Trophoblast cell (in vitro differentiated cells and primary cell): ENCODE data around the gene PDCD2L.

Source experiments
- DNase-seq, 2 donors: peaks; one replicate each; pipeline ENCODE4 v3.0.0-alpha.2; 2016
- H2AFZ ChIP-seq: 2 replicates; pipeline ENCODE4 v1.6.1; 2013; ENCODE audit warnings: low read length, moderate library complexity, mild to moderate bottlenecking; ENCODE audit not compliant: insufficient read depth, poor library complexity
- H2AK5ac ChIP-seq: 2 replicates; pipeline ENCODE4 v1.6.1; 2013; ENCODE audit warnings: mild to moderate bottlenecking, low read length
- H2BK120ac ChIP-seq: 2 replicates; pipeline ENCODE4 v1.6.1; 2013; ENCODE audit warnings: low read length, mild to moderate bottlenecking, moderate library complexity; ENCODE audit not compliant: insufficient read depth, poor library complexity
- H2BK12ac ChIP-seq: 2 replicates; pipeline ENCODE4 v1.6.1; 2013; ENCODE audit warnings: mild to moderate bottlenecking, low read length, moderate library complexity
- H2BK5ac ChIP-seq: 2 replicates; pipeline ENCODE4 v1.6.1; 2013; ENCODE audit warnings: low read length, low read depth, moderate library complexity, mild to moderate bottlenecking; ENCODE audit not compliant: poor library complexity
- H3K14ac ChIP-seq: 2 replicates; pipeline ENCODE4 v1.6.1; 2013; ENCODE audit warnings: mild to moderate bottlenecking, low read length
- H3K18ac ChIP-seq: 2 replicates; pipeline ENCODE4 v1.6.1; 2013; ENCODE audit warnings: mild to moderate bottlenecking, low read length
- H3K23ac ChIP-seq: 2 replicates; pipeline ENCODE4 v1.6.1; 2013; ENCODE audit warnings: low read length
- H3K27ac ChIP-seq: 2 replicates; pipeline ENCODE4 v1.5.1; 2013; ENCODE audit warnings: low read depth, mild to moderate bottlenecking, inconsistent platforms, low read length, moderate library complexity
- H3K27me3 ChIP-seq: 2 replicates; pipeline ENCODE4 v1.6.1; 2013; ENCODE audit warnings: inconsistent platforms, mild to moderate bottlenecking, low read length, moderate library complexity; ENCODE audit not compliant: insufficient read depth
- H3K36me3 ChIP-seq, 2 experiments: 1 replicate in 1 of 2; 2 replicates in 1 of 2; pipeline ENCODE4 v1.6.1; 2013; ENCODE audit warnings: low read length in 2 of 2, mild to moderate bottlenecking in 2 of 2, moderate library complexity in 1 of 2; ENCODE audit not compliant: insufficient read depth in 2 of 2, control insufficient read depth in 1 of 2
- H3K4ac ChIP-seq: 2 replicates; pipeline ENCODE4 v1.6.1; 2013; ENCODE audit warnings: low read depth, mild to moderate bottlenecking, low read length, moderate library complexity
- H3K4me1 ChIP-seq, 2 experiments: 1 replicate in 1 of 2; 2 replicates in 1 of 2; pipeline ENCODE4 v1.6.1; 2013; ENCODE audit warnings: low read length in 2 of 2, mild to moderate bottlenecking in 2 of 2, moderate library complexity in 1 of 2; ENCODE audit not compliant: insufficient read depth in 2 of 2, control insufficient read depth in 1 of 2
- H3K4me2 ChIP-seq: 2 replicates; pipeline ENCODE4 v1.6.1; 2013; ENCODE audit warnings: inconsistent platforms, mild to moderate bottlenecking, low read length, moderate library complexity
- H3K4me3 ChIP-seq: 2 replicates; pipeline ENCODE4 v1.5.1; 2013; ENCODE audit warnings: mild to moderate bottlenecking, low read depth, low read length, inconsistent platforms
- H3K79me1 ChIP-seq: one replicate; pipeline ENCODE4 v1.6.1; 2013; ENCODE audit warnings: low read length
- H3K79me2 ChIP-seq: 2 replicates; pipeline ENCODE4 v1.6.1; 2013; ENCODE audit warnings: low read length, mild to moderate bottlenecking; ENCODE audit not compliant: control insufficient read depth, insufficient read depth, poor library complexity
- H3K9ac ChIP-seq: 2 replicates; pipeline ENCODE4 v1.6.1; 2013; ENCODE audit warnings: mild to moderate bottlenecking, low read length
- H3K9me3 ChIP-seq: 2 replicates; pipeline ENCODE4 v1.6.1; 2013; ENCODE audit warnings: low read depth, mild to moderate bottlenecking, control low read depth, inconsistent platforms, low read length; ENCODE audit not compliant: insufficient read depth
- H4K12ac ChIP-seq: 2 replicates; pipeline ENCODE4 v1.6.1; 2013; ENCODE audit warnings: low read depth, mild to moderate bottlenecking, low read length, moderate library complexity
- H4K8ac ChIP-seq: 2 replicates; pipeline ENCODE4 v1.6.1; 2013; ENCODE audit warnings: low read depth, mild to moderate bottlenecking, low read length, moderate library complexity
- H4K91ac ChIP-seq: one replicate; pipeline ENCODE4 v1.6.1; 2013; ENCODE audit warnings: low read depth, mild to moderate bottlenecking, low read length, moderate library complexity
- WGBS: extraction: QIAGEN DNeasy Blood & Tissue Kit; methylation state at CpG from one replicate; pipeline ENCODE4 v1.1.7; 2013; ENCODE audit warnings: missing lambda C conversion rate; ENCODE audit not compliant: insufficient read length, insufficient coverage; ENCODE audit errors: extremely low coverage; 5-methylcytosine and 5-hydroxymethylcytosine counted together

PDCD2L gene

DNA sequence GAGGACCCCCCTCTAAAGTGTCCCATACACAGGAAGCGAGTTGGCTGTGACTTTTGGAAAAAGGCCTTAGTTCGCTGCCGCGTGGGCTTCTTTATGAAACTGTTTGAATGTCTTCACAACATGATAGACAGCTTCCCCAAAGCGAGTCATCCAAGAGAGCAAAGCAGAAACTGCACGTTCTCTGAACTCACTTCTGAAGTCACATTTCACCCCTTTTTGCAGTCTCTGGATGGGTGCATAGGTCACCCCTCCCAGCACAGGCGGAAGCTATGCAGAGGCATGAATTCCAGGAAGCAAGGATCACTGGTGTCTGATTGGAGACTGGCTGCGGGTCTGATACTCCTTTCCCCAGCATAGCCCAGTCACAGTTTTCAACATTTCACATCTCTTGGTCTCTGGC, 28.6 kb upstream of the PDCD2L start:
- Histone ChIP-seq H3K4me2 (no peak overlapping the region), H3K4me1 (peaks cover 0 to 2% of the 10 kb centered on the region in 2 experiments), H3K18ac (no peak overlapping the region), H3K14ac (no peak overlapping the region), H3K9ac (no peak overlapping the region), H4K91ac (no peak overlapping the region), H3K27me3 (no peaks in the 10 kb centered on the region), H4K12ac (no peak overlapping the region), H3K4me3 (no peak overlapping the region), H2BK12ac (no peak overlapping the region), H2BK120ac (no peak overlapping the region), H3K36me3 (peaks cover 33 to 36% of the 10 kb centered on the region in 2 experiments), H2AFZ (no peak overlapping the region), H3K79me1 (no peaks in the 10 kb centered on the region), H3K9me3 (peaks cover 1% of the 10 kb centered on the region), H2BK5ac (no peak overlapping the region), H3K4ac (no peak overlapping the region), H4K8ac (no peak overlapping the region), H2AK5ac (no peak overlapping the region), H3K79me2 (no peaks in the 10 kb centered on the region), H3K27ac (no peak overlapping the region), H3K23ac (no peak overlapping the region)
- WGBS = no CpG with 5 or more reads among the region's 8 CpGs
- no peak for DNase-seq

DNA sequence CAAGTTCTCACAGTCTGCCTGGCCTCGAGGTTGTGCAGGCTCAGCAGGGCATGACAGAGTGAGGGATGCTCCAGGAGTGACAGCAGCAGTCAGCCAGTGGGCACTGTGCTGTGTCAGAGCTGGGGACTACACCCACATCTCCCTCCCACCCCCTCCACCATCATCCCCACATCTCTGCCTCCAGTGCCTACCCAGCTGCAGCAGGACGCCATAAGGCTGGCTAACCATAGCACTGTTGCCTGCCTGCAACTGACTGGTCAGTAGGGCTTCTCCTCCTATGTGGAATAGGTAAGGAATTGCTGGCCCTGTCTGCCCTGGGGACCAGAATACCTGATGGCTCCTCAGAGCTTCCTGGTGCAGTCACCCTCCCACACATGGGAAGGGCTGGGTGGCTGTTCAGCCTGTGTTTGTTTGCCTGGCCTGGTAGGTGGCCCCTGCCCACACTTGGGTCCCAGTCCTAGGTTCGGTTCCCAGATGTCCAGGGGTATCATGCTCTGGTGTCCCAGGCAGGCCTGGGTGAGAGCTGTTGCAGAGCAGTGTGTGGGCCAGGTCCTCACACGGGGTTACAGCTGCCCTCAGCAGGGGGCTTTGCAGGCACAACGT, 23.5 kb upstream of the PDCD2L start:
- Histone ChIP-seq H2AK5ac (no peak overlapping the region), H3K79me2 (no peaks in the 10 kb centered on the region), H2AFZ (no peak overlapping the region), H4K91ac (no peak overlapping the region), H3K4me1 (peaks cover 12 to 17% of the 10 kb centered on the region in 2 experiments), H3K14ac (no peak overlapping the region), H3K27me3 (no peaks in the 10 kb centered on the region), H3K18ac (no peak overlapping the region), H3K79me1 (no peaks in the 10 kb centered on the region), H3K23ac (no peak overlapping the region), H4K12ac (no peak overlapping the region), H4K8ac (no peak overlapping the region), H3K4me2 (no peak overlapping the region), H2BK12ac (no peak overlapping the region), H3K4ac (no peak overlapping the region), H2BK120ac (no peak overlapping the region), H3K9ac (no peak overlapping the region), H3K9me3 (peaks cover 1% of the 10 kb centered on the region), H2BK5ac (no peak overlapping the region), H3K36me3 (peaks cover 58 to 63% of the 10 kb centered on the region in 2 experiments), H3K4me3 (no peak overlapping the region), H3K27ac (no peak overlapping the region)
- WGBS = no CpG with 5 or more reads among the region's 5 CpGs
- no peak for DNase-seq

DNA sequence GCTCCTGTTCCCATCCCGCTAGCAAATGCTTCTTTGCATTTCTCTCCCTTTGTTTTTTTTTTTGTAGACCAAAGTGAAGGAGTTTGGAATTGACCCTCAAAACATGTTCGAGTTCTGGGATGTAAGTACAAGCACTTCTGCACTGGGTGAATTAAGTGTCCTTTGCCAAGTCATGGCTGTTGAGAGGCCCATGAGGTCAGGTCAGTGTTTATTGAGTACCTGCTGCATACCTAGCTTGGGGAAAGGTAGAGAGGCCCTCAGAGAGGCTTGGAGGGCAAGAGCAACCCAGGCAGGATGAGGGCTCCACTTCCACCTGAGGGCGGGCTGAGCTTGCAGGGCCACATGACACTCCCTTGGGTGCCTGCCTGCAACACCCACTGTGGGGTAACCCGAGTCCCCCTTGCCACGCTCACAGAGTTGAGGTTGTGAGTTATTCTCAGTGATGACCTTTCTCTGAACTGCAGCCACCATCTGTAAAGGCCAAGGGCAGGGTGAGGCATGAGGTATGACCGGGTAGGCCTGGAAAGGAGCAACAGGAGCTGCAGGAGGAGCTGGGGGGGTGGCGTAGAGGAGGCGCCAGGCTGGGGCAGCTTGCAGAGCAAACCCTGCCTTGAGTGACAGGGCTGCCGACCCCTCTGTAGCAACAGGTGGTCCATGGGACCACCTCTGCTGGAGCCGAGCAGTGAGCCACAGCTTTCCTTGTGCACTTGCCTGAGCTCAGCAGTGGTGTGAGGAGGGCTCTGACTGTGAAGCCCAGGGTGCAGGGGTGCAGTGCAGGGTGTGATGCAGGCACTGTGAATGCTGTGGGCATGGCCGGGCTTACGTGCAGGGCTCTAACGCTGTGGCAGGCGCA, 22.6 kb upstream of the PDCD2L start:
- Histone ChIP-seq H3K9me3 (peaks cover 1% of the 10 kb centered on the region), H3K36me3 (peaks cover 55 to 60% of the 10 kb centered on the region in 2 experiments), H3K9ac (no peak overlapping the region), H2BK12ac (no peak overlapping the region), H2BK5ac (no peak overlapping the region), H3K23ac (no peak overlapping the region), H3K79me2 (no peaks in the 10 kb centered on the region), H2BK120ac (no peak overlapping the region), H4K91ac (no peak overlapping the region), H4K12ac (no peak overlapping the region), H3K79me1 (no peaks in the 10 kb centered on the region), H3K4ac (no peak overlapping the region), H2AK5ac (no peak overlapping the region), H2AFZ (no peak overlapping the region), H3K14ac (no peak overlapping the region), H3K4me2 (no peak overlapping the region), H4K8ac (no peak overlapping the region), H3K18ac (no peak overlapping the region), H3K4me3 (no peak overlapping the region), H3K4me1 (peaks cover 20 to 25% of the 10 kb centered on the region in 2 experiments), H3K27ac (no peak overlapping the region), H3K27me3 (no peaks in the 10 kb centered on the region)
- no CpG with 5 or more reads among the region's 14 CpGs for WGBS
- DNase-seq = no peak

DNA sequence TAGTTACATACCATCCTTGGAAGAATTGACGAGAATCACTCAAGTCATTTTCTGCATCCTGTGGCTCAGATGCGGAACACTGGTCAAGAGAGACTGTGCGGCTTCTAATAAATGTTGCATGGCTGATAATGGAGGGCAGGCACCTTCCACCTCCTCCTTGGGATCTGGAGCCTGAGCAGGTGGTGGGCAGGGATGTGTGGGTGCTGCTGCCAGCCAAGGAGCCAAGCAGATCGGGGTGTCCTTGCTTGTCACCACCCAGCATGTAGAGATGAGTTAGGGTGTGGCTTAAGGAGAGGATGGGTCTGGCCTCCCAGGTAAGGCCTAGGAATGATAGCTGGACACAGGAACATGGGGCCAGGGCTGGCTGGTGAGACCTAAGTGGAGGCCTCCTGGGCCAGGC, 21.7 kb upstream of the PDCD2L start:
- H3K14ac ChIP-seq = no peak overlapping the region
- no peak overlapping the region for H3K27ac ChIP-seq
- H2BK120ac ChIP-seq = no peak overlapping the region
- H3K4me3 ChIP-seq = no peak overlapping the region
- H3K4me2 ChIP-seq = no peak overlapping the region
- H3K23ac ChIP-seq = no peak overlapping the region
- no peak overlapping the region for H2AFZ ChIP-seq
- H3K4ac ChIP-seq = no peak overlapping the region
- H2BK5ac ChIP-seq = no peak overlapping the region
- no peak overlapping the region for H3K18ac ChIP-seq
- H4K12ac ChIP-seq = no peak overlapping the region
- H4K91ac ChIP-seq = no peak overlapping the region
- H3K27me3 ChIP-seq = no peaks in the 10 kb centered on the region
- DNase-seq = no peak
- no peak overlapping the region for H2BK12ac ChIP-seq
- H3K79me2 ChIP-seq = no peaks in the 10 kb centered on the region
- H3K9ac ChIP-seq = no peak overlapping the region
- H3K36me3 ChIP-seq = peaks cover 52 to 59% of the 10 kb centered on the region in 2 experiments
- WGBS = no CpG with 5 or more reads among the region's 4 CpGs
- peaks cover 21 to 30% of the 10 kb centered on the region in 2 experiments for H3K4me1 ChIP-seq
- H4K8ac ChIP-seq = no peak overlapping the region
- peaks cover 2% of the 10 kb centered on the region for H3K9me3 ChIP-seq
- peaks cover 1% of the 10 kb centered on the region for H3K79me1 ChIP-seq
- H2AK5ac ChIP-seq = no peak overlapping the region
